Mesothelial cell of epicardium (in vitro differentiated cells): ENCODE data around the gene BTNL9. TPM values are rescaled to one million over a fixed set of nuclear protein-coding genes. Genes with fewer than 3 reads are reported as not detected.
"Not testable (repeated sequence)": the region's sequence is repeated elsewhere in the genome, so short reads cannot be mapped to it uniquely, and the experiment has no call there.

ENCODE experiments used
- DNase-seq, 2 experiments: peaks; one replicate each; pipeline ENCODE4 v3.0.0; 2021; ENCODE audit warnings: low spot score in 2 of 2; ENCODE audit not compliant: unreplicated experiment in 2 of 2
- H3K27ac Mint-ChIP-seq: 2 replicates; pipeline ENCODE4 v1.8.0; 2021; ENCODE audit warnings: mixed read lengths
- H3K27me3 Mint-ChIP-seq: 2 replicates; pipeline ENCODE4 v1.8.0; 2021; ENCODE audit warnings: low read depth, mixed read lengths
- H3K36me3 Mint-ChIP-seq: 2 replicates; pipeline ENCODE4 v1.8.0; 2021; ENCODE audit warnings: mixed read lengths
- H3K4me1 Mint-ChIP-seq: 2 replicates; pipeline ENCODE4 v1.8.0; 2021; ENCODE audit warnings: mixed read lengths
- H3K4me3 Mint-ChIP-seq: 2 replicates; pipeline ENCODE4 v1.8.0; 2021; ENCODE audit warnings: mild to moderate bottlenecking, moderate library complexity, mixed read lengths
- H3K9me3 Mint-ChIP-seq: 2 replicates; pipeline ENCODE4 v1.8.0; 2021; ENCODE audit warnings: mixed read lengths
- CTCF ChIP-seq: fragments of 200-600 bp; sonication (generic); IDR thresholded peaks from one replicate; pipeline ENCODE4 v1.5.0; 2021; ENCODE audit warnings: antibody characterized with exemption; ENCODE audit not compliant: unreplicated experiment
- total RNA-seq: library from RNA; stranded (reverse); gene quantifications from 3 replicates; pipeline ENCODE4 v1.2.1, GENCODE V29; 2021

Gene BTNL9
- total RNA-seq, 1 donor from 2014 or later: 0.18 TPM

- Mint-ChIP-seq H3K27ac (no peak overlapping the region), H3K27me3 (peaks cover 44% of the 10 kb centered on the region), H3K4me3 (peak overlapping the region; percentile 42), H3K36me3 (no peaks in the 10 kb centered on the region), H3K9me3 (no peaks in the 10 kb centered on the region), H3K4me1 (peaks cover 6% of the 10 kb centered on the region)
- TF ChIP-seq CTCF: no peak
- DNase-seq: no peak
Observed at GRCh38 chr5:181100121-181100875, 60.2 kb downstream of the BTNL9 start.

GRCh38 chr5:181101030-181101641 lies 61.1 kb downstream of the BTNL9 start:
- peaks cover 48% of the 10 kb centered on the region for H3K27me3 Mint-ChIP-seq
- H3K9me3 Mint-ChIP-seq, H3K27ac Mint-ChIP-seq, H3K36me3 Mint-ChIP-seq, H3K4me3 Mint-ChIP-seq, DNase-seq, H3K4me1 Mint-ChIP-seq: not testable (repeated sequence)

- H3K27me3 Mint-ChIP-seq: peaks cover 57% of the 10 kb centered on the region
- not testable (repeated sequence) for DNase-seq, H3K4me3 Mint-ChIP-seq, H3K36me3 Mint-ChIP-seq, H3K4me1 Mint-ChIP-seq, H3K9me3 Mint-ChIP-seq, H3K27ac Mint-ChIP-seq
Observed at GRCh38 chr5:181101930-181102674, 62.0 kb downstream of the BTNL9 start.

GRCh38 chr5:181104259-181104568 lies 64.1 kb downstream of the BTNL9 start:
- not testable (repeated sequence) for H3K27ac Mint-ChIP-seq

GRCh38 chr5:181104606-181105390 lies 64.7 kb downstream of the BTNL9 start:
- not testable (repeated sequence) for H3K36me3 Mint-ChIP-seq, H3K4me1 Mint-ChIP-seq, H3K9me3 Mint-ChIP-seq, H3K4me3 Mint-ChIP-seq, H3K27ac Mint-ChIP-seq, DNase-seq
- H3K27me3 Mint-ChIP-seq: peaks cover 71% of the 10 kb centered on the region

More at GRCh38 chr5:181104259-181104568, 64.1 kb downstream of the BTNL9 start:
- not testable (repeated sequence) for H3K9me3 Mint-ChIP-seq, H3K4me1 Mint-ChIP-seq, DNase-seq, H3K36me3 Mint-ChIP-seq
- peaks cover 71% of the 10 kb centered on the region for H3K27me3 Mint-ChIP-seq
- H3K4me3 Mint-ChIP-seq: peak overlapping the region; percentile 2

GRCh38 chr5:181105391-181106025 lies 65.4 kb downstream of the BTNL9 start:
- no peak overlapping the region for H3K4me3 Mint-ChIP-seq
- no peak overlapping the region for H3K27ac Mint-ChIP-seq
- H3K36me3 Mint-ChIP-seq: no peaks in the 10 kb centered on the region
- no peak for TF ChIP-seq CTCF
- H3K27me3 Mint-ChIP-seq: peaks cover 72% of the 10 kb centered on the region
- no peak for DNase-seq
- no peaks in the 10 kb centered on the region for H3K9me3 Mint-ChIP-seq
- H3K4me1 Mint-ChIP-seq: peaks cover 3% of the 10 kb centered on the region

GRCh38 chr5:181107699-181108098 lies 67.6 kb downstream of the BTNL9 start:
- TF ChIP-seq CTCF: no peak
- H3K27me3 Mint-ChIP-seq: peaks cover 94% of the 10 kb centered on the region
- H3K4me3 Mint-ChIP-seq: no peak overlapping the region
- no peaks in the 10 kb centered on the region for H3K9me3 Mint-ChIP-seq
- no peak overlapping the region for H3K27ac Mint-ChIP-seq
- no peak for DNase-seq
- H3K36me3 Mint-ChIP-seq: no peaks in the 10 kb centered on the region
- peaks cover 3% of the 10 kb centered on the region for H3K4me1 Mint-ChIP-seq
